Rectal smooth muscle tissue (tissue), 1 donor: ENCODE measurements around the gene LAMA2.

ENCODE experiments used
- H3K27ac ChIP-seq: one replicate; pipeline ENCODE4 v1.7.0; 2013; ENCODE audit warnings: low read depth, low read length, inconsistent platforms
- H3K27me3 ChIP-seq: one replicate; pipeline ENCODE4 v1.7.0; 2013; ENCODE audit warnings: low read length; ENCODE audit not compliant: control insufficient read depth, insufficient read depth
- H3K36me3 ChIP-seq: one replicate; pipeline ENCODE4 v1.7.0; 2013; ENCODE audit warnings: low read length; ENCODE audit not compliant: control insufficient read depth, insufficient read depth
- H3K4me1 ChIP-seq: one replicate; pipeline ENCODE4 v1.7.0; 2013; ENCODE audit warnings: low read length; ENCODE audit not compliant: control insufficient read depth, insufficient read depth
- H3K4me3 ChIP-seq: one replicate; pipeline ENCODE4 v1.7.0; 2013; ENCODE audit warnings: low read length
- H3K9ac ChIP-seq: one replicate; pipeline ENCODE4 v1.7.0; 2013; ENCODE audit warnings: low read length

LAMA2 gene

DNA sequence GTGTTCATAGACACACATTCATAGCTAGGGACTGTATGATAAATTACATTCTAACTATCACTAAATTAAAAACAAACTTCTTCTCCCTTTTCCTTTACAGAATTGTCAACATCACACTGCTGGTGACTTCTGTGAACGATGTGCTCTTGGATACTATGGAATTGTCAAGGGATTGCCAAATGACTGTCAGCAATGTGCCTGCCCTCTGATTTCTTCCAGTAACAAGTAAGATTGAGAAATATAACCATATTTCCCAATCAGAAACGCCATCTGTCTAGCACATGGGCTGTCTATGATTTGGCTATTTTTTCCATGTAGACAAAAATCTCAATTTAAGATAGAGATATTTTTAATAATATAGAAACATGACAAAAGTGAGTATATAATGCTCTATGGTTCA lies 459.3 kb downstream of the LAMA2 start:
- no peak overlapping the region for H3K9ac ChIP-seq
- H3K27me3 ChIP-seq, result no peaks in the 10 kb centered on the region
- H3K4me1 ChIP-seq, result no peaks in the 10 kb centered on the region
- no peak overlapping the region for H3K27ac ChIP-seq
- H3K4me3 ChIP-seq, result no peak overlapping the region
- no peaks in the 10 kb centered on the region for H3K36me3 ChIP-seq

DNA sequence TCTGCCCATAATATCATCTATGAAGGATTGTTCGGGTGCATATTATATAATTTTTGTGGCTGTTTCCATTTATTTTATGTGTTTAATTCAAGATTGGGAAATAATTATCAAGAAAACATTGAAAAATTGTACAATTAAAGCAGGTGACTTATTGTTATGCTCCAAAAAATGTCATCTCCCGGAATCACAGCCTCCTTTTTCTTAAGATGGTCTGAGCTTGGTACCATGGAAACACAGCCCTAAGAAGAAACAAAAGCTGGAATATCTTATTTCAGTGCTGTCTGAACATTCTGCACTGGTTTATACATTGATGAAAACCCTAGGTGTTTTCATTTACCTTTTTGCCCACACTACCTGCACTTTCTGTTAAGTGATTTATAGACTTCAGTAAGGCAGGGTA lies 459.9 kb downstream of the LAMA2 start:
- H3K4me1 ChIP-seq, result no peaks in the 10 kb centered on the region
- H3K27ac ChIP-seq, result no peak overlapping the region
- H3K4me3 ChIP-seq, result no peak overlapping the region
- no peaks in the 10 kb centered on the region for H3K27me3 ChIP-seq
- no peaks in the 10 kb centered on the region for H3K36me3 ChIP-seq
- no peak overlapping the region for H3K9ac ChIP-seq

DNA sequence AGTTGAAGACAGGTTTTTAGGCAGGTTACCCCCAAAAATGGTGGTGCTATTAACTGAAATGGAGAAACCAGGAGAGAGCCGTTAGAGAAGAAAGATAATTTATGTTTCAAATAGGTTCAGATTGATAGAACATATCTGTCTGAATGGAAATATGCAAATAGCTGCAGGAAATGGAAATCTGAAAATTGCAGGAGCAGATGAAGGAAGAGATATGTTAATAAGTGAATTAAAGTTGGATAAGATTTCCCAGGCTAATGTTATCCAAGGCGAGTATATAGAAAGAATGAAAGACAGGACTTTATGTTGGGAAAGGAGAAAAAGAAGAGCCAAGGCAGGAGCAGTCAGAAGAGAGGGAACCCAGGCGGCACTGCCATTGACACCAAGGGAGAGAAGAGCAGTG lies 461.4 kb downstream of the LAMA2 start:
- Histone ChIP-seq H3K36me3 (no peaks in the 10 kb centered on the region), H3K9ac (no peak overlapping the region), H3K27ac (no peak overlapping the region), H3K4me1 (no peaks in the 10 kb centered on the region), H3K4me3 (no peak overlapping the region), H3K27me3 (no peaks in the 10 kb centered on the region)

DNA sequence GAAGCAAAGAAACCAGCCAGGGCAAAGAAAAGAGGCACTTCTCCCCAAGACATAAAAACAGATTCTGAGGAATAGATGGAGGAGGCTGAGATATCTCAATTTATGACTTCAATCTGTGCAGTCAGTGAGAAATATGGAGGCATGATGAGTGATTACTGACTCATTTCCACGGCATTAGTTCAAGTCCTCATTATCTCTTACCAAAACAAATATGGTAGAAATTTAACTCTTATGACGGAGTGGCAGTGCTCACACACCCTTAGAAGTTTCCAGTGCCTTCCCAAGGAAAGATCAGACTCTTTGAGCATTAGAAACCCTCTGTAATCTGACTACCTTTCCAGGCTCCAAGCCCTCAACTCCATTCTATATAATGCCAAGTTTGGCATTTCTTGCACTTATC lies 463.0 kb downstream of the LAMA2 start:
- no peaks in the 10 kb centered on the region for H3K27me3 ChIP-seq
- H3K27ac ChIP-seq, result no peak overlapping the region
- no peak overlapping the region for H3K4me3 ChIP-seq
- no peak overlapping the region for H3K9ac ChIP-seq
- H3K36me3 ChIP-seq, result no peaks in the 10 kb centered on the region
- no peaks in the 10 kb centered on the region for H3K4me1 ChIP-seq

DNA sequence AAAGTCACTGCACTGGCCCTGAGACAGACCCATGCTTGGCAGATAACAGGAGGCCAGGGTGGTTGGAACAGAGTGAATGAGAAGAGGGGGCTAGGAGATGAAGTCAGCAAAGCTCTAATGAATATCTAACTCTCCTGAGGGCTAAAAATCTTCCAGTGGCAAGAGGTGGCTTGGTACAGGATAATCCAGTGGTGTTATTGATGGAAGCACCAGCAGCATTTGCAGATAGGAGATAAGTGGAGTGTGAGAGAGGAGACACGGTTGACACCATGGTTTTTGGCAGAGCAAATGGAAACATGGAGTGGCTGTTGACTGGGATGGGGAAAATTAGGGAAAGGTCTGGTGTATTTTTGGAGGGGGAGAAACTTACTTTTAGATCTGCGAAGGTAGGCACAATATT lies 464.0 kb downstream of the LAMA2 start:
- Histone ChIP-seq H3K4me3 (no peak overlapping the region), H3K36me3 (no peaks in the 10 kb centered on the region), H3K4me1 (no peaks in the 10 kb centered on the region), H3K9ac (no peak overlapping the region), H3K27ac (no peak overlapping the region), H3K27me3 (no peaks in the 10 kb centered on the region)

DNA sequence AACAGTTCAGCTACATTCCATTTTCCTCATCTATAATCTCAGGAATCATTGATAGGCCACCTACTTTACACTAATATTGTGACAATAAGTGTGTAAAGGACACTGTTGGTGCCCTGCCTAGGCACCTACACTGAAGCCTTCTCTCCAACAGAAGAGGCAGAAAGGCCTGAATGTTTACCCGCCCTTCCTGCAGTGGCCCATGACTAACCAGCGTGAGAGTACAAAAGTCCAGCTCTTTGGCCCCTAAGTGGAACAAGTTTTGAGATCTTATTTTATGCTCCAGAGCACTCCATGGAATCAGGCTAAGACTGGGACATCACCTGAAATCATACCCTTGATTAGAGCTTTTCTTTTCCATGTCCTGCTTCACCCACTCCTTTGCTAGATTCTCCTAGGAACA lies 467.3 kb downstream of the LAMA2 start:
- H3K9ac ChIP-seq, result no peak overlapping the region
- no peak overlapping the region for H3K27ac ChIP-seq
- no peaks in the 10 kb centered on the region for H3K4me1 ChIP-seq
- no peaks in the 10 kb centered on the region for H3K27me3 ChIP-seq
- H3K4me3 ChIP-seq, result no peak overlapping the region
- H3K36me3 ChIP-seq, result no peaks in the 10 kb centered on the region

DNA sequence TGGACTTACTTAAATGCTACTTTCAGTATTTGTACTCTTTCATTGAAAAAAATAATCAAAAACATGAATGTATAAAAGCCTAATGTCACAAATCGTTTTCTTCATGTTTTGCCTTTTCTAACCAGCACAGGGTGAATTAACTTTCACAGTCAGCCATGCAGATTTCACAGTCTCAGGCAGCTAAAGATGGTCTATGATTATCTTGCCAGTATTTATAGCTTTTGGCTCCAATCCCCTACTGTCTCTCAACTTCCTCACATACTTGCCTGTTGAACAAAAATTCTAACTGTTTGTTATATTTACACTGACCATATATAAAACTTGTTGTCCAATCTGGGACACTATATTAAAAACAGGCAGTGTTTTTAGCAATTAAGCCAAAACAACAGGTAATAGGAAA lies 468.9 kb downstream of the LAMA2 start:
- H3K4me3 ChIP-seq, result no peak overlapping the region
- no peak overlapping the region for H3K27ac ChIP-seq
- H3K9ac ChIP-seq, result no peak overlapping the region
- no peaks in the 10 kb centered on the region for H3K27me3 ChIP-seq
- H3K36me3 ChIP-seq, result no peaks in the 10 kb centered on the region
- H3K4me1 ChIP-seq, result no peaks in the 10 kb centered on the region

DNA sequence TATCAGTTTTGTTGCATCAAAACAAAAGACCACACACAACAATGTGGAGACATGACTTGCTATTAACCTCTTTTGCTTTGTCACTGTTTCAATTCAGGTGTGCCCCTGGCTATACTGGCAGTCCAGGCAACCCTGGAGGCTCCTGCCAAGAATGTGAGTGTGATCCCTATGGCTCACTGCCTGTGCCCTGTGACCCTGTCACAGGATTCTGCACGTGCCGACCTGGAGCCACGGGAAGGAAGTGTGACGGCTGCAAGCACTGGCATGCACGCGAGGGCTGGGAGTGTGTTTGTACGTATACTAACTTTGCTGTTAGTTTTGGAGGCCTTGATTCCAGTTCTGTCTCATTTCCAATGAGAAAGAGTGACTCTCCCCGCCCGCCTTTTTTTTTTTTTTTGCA lies 470.1 kb downstream of the LAMA2 start:
- Histone ChIP-seq H3K4me1 (no peaks in the 10 kb centered on the region), H3K4me3 (no peak overlapping the region), H3K27ac (no peak overlapping the region), H3K27me3 (no peaks in the 10 kb centered on the region), H3K9ac (no peak overlapping the region), H3K36me3 (no peaks in the 10 kb centered on the region)

DNA sequence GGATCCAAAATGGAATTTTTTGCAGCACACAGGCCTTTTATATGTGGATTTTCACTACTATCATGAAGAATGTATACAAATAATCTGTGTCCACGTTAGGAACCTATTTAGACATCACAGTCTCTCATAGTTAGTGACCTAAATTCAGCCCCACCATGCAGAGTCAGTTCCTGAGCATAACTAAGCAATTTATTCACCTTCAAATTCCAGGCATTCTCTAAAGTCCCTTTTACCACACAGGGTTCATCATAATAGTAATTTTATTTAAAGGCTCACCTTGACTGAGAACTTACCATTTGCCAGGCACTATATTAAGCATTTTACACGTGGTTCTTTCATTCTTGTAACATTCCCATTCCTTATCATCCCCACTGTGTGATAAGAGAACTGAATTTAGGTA lies 473.2 kb downstream of the LAMA2 start:
- Histone ChIP-seq H3K27me3 (no peaks in the 10 kb centered on the region), H3K9ac (no peak overlapping the region), H3K4me3 (no peak overlapping the region), H3K4me1 (no peaks in the 10 kb centered on the region), H3K36me3 (no peaks in the 10 kb centered on the region), H3K27ac (no peak overlapping the region)

DNA sequence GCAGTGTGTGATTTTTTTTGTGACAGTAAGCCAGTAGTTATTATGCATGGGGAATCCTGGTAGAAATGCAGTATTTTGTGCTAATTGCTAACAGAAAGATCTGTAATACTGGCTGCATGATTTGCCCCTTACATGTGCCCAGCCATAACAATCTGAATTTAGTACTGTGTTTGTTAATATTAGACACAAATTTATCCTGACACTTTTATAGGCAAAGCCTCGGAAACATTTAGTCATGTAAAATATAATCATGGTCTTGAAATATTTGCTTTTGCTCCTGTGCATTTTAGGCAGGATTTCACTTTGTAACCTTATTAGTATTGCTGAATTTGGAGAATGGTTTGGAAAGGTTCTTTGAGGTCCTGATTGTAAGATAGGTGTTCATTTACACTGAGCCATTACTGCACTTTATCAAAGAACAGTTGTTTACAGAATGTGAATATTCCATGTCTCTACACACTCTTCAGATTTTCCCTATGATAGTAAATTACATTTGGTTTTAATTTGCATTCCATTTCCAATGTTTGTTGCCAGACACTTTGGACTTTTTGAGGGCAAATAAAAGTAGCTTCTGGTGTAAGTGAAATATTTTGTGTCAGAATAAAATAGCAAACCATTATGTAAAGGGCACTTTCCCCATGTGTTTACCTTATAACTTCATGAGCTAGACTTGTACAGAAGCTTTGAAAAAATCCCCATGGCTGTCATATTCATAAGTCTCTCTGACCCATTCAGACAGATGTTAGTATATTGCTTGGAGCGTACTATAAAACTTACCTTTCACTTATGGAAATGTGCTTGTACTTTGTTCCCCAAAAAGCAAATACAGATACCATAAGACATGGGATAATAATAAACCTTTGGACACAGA lies 477.1 kb downstream of the LAMA2 start:
- H3K27ac ChIP-seq, result no peak overlapping the region
- no peaks in the 10 kb centered on the region for H3K36me3 ChIP-seq
- no peaks in the 10 kb centered on the region for H3K4me1 ChIP-seq
- no peak overlapping the region for H3K9ac ChIP-seq
- no peak overlapping the region for H3K4me3 ChIP-seq
- no peaks in the 10 kb centered on the region for H3K27me3 ChIP-seq

DNA sequence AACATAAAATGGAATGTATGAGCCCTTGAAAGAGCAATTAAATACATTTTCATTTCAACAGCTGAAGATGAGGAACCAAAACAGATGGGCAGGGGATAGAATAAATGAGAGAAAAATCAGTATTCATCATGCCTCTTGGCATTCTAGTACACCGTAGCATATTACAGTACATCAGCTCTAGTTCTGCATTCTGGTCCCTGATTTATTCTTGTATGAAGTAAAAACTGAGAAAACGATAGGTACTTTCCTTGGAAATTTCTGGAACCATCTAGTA lies 477.7 kb downstream of the LAMA2 start:
- Histone ChIP-seq H3K4me3 (no peak overlapping the region), H3K4me1 (no peaks in the 10 kb centered on the region), H3K36me3 (no peaks in the 10 kb centered on the region), H3K9ac (no peak overlapping the region), H3K27me3 (no peaks in the 10 kb centered on the region), H3K27ac (no peak overlapping the region)

DNA sequence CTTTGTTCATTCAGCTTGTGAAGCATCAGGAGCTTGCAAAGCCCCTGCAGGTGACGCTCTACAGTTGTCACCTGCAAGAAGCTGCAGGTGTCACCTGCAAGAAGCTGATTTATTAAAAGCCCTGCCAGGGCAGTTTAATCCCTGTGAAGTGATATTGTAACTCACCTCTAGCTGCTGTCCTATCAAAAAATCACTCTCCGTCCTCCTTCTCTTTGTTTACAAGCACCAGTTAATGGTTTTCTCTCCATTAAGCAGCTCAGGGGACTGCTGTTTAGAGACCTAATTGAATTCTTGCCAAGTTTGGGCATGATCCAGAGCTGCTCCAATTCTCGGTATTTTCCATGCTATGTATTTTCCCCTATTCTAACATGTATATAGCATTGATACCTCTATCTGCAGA lies 481.1 kb downstream of the LAMA2 start:
- Histone ChIP-seq H3K27ac (no peak overlapping the region), H3K9ac (no peak overlapping the region), H3K4me1 (no peaks in the 10 kb centered on the region), H3K36me3 (no peaks in the 10 kb centered on the region), H3K27me3 (no peaks in the 10 kb centered on the region), H3K4me3 (no peak overlapping the region)

DNA sequence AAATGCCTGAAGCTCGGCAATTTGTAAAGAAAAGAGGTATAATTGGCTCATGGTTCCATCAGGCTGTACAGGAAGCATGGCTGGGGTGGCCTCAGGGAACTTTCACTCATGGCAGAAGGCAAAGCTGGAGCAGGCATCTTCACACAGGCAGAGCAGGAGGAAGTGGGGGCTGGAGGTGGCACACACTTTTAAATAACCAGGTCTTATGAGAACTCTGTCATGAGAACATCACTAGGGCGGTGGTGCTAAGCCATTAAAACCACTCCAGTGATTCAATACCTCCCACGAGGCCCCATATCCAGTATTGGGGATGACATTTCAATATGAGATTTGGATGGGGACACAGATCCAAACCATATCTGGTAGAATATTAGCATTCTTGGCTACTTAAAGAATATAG lies 481.8 kb downstream of the LAMA2 start:
- H3K4me1 ChIP-seq, result no peaks in the 10 kb centered on the region
- no peaks in the 10 kb centered on the region for H3K36me3 ChIP-seq
- H3K9ac ChIP-seq, result no peak overlapping the region
- H3K27me3 ChIP-seq, result no peaks in the 10 kb centered on the region
- H3K4me3 ChIP-seq, result no peak overlapping the region
- no peak overlapping the region for H3K27ac ChIP-seq
